ENCODE data around the gene ANKRD13A.
"Not testable (repeated sequence)": the region's sequence is repeated elsewhere in the genome, so short reads cannot be mapped to it uniquely, and the experiment has no call there.

The ANKRD13A gene

GRCh38 chr12:110088216-110088615 lies 89.0 kb downstream of the ANKRD13A start:
- DNase-seq = not testable (repeated sequence)

GRCh38 chr12:110088936-110089335 lies 89.7 kb downstream of the ANKRD13A start:
- no peak for DNase-seq

All from right hindlimb (tissue), 1 donor.